Liver (tissue), 9 donors: ENCODE measurements around the gene CRTC2. TPM values are rescaled to one million over a fixed set of nuclear protein-coding genes. Genes with fewer than 3 reads are reported as not detected.

Experiments used
- DNase-seq: peaks from one replicate; pipeline ENCODE4 v3.0.0-alpha.2; 2017; ENCODE audit warnings: low spot score
- H3K27ac ChIP-seq, 2 donors: one replicate each; pipeline ENCODE4 v1.7.0; 2013; ENCODE audit warnings: inconsistent platforms in 2 of 2, low read length in 2 of 2, control low read depth in 1 of 2, low read depth in 1 of 2, mild to moderate bottlenecking in 1 of 2
- H3K27me3 ChIP-seq, 4 donors: one replicate each; pipeline versions ENCODE4 v1.6.1 to v1.7.0; 2013; ENCODE audit warnings: low read length in 3 of 4, inconsistent platforms in 1 of 4, mild to moderate bottlenecking in 1 of 4, moderate library complexity in 1 of 4; ENCODE audit not compliant: control insufficient read depth in 4 of 4, insufficient read depth in 4 of 4
- H3K36me3 ChIP-seq, 4 donors: one replicate each; pipeline versions ENCODE4 v1.6.1 to v1.7.0; 2013; ENCODE audit warnings: low read length in 3 of 4, mild to moderate bottlenecking in 3 of 4, low read depth in 1 of 4, moderate library complexity in 1 of 4; ENCODE audit not compliant: control insufficient read depth in 4 of 4, insufficient read depth in 3 of 4
- H3K4me1 ChIP-seq, 4 donors: one replicate each; pipeline versions ENCODE4 v1.6.1 to v1.7.0; 2013; ENCODE audit warnings: low read length in 3 of 4, mild to moderate bottlenecking in 3 of 4, moderate library complexity in 1 of 4; ENCODE audit not compliant: control insufficient read depth in 4 of 4, insufficient read depth in 4 of 4
- H3K4me3 ChIP-seq, 3 donors: one replicate each; pipeline versions ENCODE4 v1.6.1 to v1.7.0; 2013; ENCODE audit warnings: low read length in 3 of 3, control low read depth in 1 of 3, low read depth in 1 of 3, mild to moderate bottlenecking in 1 of 3
- H3K9ac ChIP-seq, 2 donors: one replicate each; pipeline ENCODE4 v1.7.0; 2013; ENCODE audit warnings: low read length in 2 of 2, mild to moderate bottlenecking in 2 of 2, moderate library complexity in 2 of 2, control low read depth in 1 of 2, low read depth in 1 of 2
- H3K9me3 ChIP-seq, 4 donors: one replicate each; pipeline versions ENCODE4 v1.6.1 to v1.7.0; 2013; ENCODE audit warnings: low read length in 3 of 4; ENCODE audit not compliant: control insufficient read depth in 4 of 4
- ATF3 ChIP-seq: IDR thresholded peaks from 2 replicates; pipeline ENCODE4 v1.6.1; 2016; ENCODE audit warnings: antibody characterized with exemption
- CTCF ChIP-seq: fragments of 150-350 bp; IDR thresholded peaks from 2 replicates; pipeline ENCODE4 v1.5.1; 2017; ENCODE audit warnings: improper control_type of control experiment, low read depth, low read length; ENCODE audit not compliant: missing input control
- EGR1 ChIP-seq, 2 donors: IDR thresholded peaks; 2 replicates each; pipeline ENCODE4 v1.6.1; 2016 to 2018; ENCODE audit warnings: antibody characterized with exemption in 2 of 2, low read depth in 2 of 2
- FOXA1 ChIP-seq: IDR thresholded peaks from 2 replicates; pipeline ENCODE4 v1.6.1; 2016; ENCODE audit warnings: antibody characterized with exemption
- FOXA2 ChIP-seq: IDR thresholded peaks from 2 replicates; pipeline ENCODE4 v1.6.1; 2016; ENCODE audit warnings: antibody characterized with exemption
- GABPA ChIP-seq, 2 donors: IDR thresholded peaks in 1 of 2; conservative IDR thresholded peaks in 1 of 2; 2 replicates each; pipeline ENCODE4 v1.6.1; 2016; ENCODE audit warnings: antibody characterized with exemption in 2 of 2, mild to moderate bottlenecking in 1 of 2, moderate library complexity in 1 of 2
- HNF4A ChIP-seq, 2 donors: conservative IDR thresholded peaks; 2 replicates each; pipeline ENCODE4 v1.6.1; 2016; ENCODE audit warnings: antibody characterized with exemption in 2 of 2, mild to moderate bottlenecking in 2 of 2
- JUND ChIP-seq, 2 donors: IDR thresholded peaks; 2 replicates each; pipeline ENCODE4 v1.6.1; 2016; ENCODE audit warnings: antibody characterized with exemption in 2 of 2
- MAX ChIP-seq: IDR thresholded peaks from 2 replicates; pipeline ENCODE4 v1.6.1; 2016; ENCODE audit warnings: antibody characterized with exemption
- NR2F2 ChIP-seq: IDR thresholded peaks from 2 replicates; pipeline ENCODE4 v1.6.1; 2016; ENCODE audit warnings: antibody characterized with exemption
- RAD21 ChIP-seq, 2 donors: IDR thresholded peaks; 2 replicates each; pipeline ENCODE4 v1.6.1; 2016; ENCODE audit warnings: antibody characterized with exemption in 2 of 2, mild to moderate bottlenecking in 2 of 2
- REST ChIP-seq: IDR thresholded peaks from 2 replicates; pipeline ENCODE4 v1.6.1; 2016; ENCODE audit warnings: antibody characterized with exemption, mild to moderate bottlenecking
- RXRA ChIP-seq, 2 donors: IDR thresholded peaks; 2 replicates each; pipeline ENCODE4 v1.6.1; 2017 to 2018; ENCODE audit warnings: antibody characterized with exemption in 2 of 2, mild to moderate bottlenecking in 1 of 2
- SP1 ChIP-seq: IDR thresholded peaks from 2 replicates; pipeline ENCODE4 v1.6.1; 2018; ENCODE audit warnings: antibody characterized with exemption, mild to moderate bottlenecking
- TAF1 ChIP-seq: conservative IDR thresholded peaks from 2 replicates; pipeline ENCODE4 v1.6.1; 2016; ENCODE audit warnings: antibody characterized with exemption, mild to moderate bottlenecking
- YY1 ChIP-seq: IDR thresholded peaks from 2 replicates; pipeline ENCODE4 v1.6.1; 2016; ENCODE audit warnings: antibody characterized with exemption, mild to moderate bottlenecking
- ZBTB33 ChIP-seq: IDR thresholded peaks from 2 replicates; pipeline ENCODE4 v1.6.1; 2016; ENCODE audit warnings: antibody characterized with exemption
- WGBS: extraction: QIAGEN DNeasy Blood & Tissue Kit; methylation state at CpG from one replicate; pipeline ENCODE4 v1.1.7; 2013; 5-methylcytosine and 5-hydroxymethylcytosine counted together
- polyA plus RNA-seq, 2 donors: library from polyadenylated mRNA; stranded (reverse) in 1 of 2; unstranded in 1 of 2; fragments of 200-250 nt in 1 of 2; fragments of >200 nt in 1 of 2; fragmentation: Nextera tagmentation in 1 of 2; extraction: Ambion mirVana in 1 of 2; gene quantifications; one replicate each; pipeline versions ENCODE4 v1.2.1 to v1.2.3, GENCODE V29; 2013 to 2015
- total RNA-seq, 2 donors: library from RNA; depleted of rRNA; stranded (reverse); fragments of >200 nt; gene quantifications; one replicate each; pipeline ENCODE4 v1.2.3, GENCODE V29; 2014
- donor health status: healthy.
- donor health status: healthy.
- donor health status: healthy.
- donor health status: healthy.
- donor health status: healthy.

The CRTC2 gene
- total and polyA plus RNA-seq, 4 donors: 4.9 to 14.9 (median 8.2) TPM

GRCh38 chr1:153991151-153991630 lies 32.8 kb upstream of the CRTC2 start:
- TF ChIP-seq ATF3: no peak
- TF ChIP-seq SP1: no peak
- no peak for TF ChIP-seq EGR1 (IDR thresholded peaks at IDR 0.05; ENCODE audit: low read depth in 2 of 2)
- TF ChIP-seq ZBTB33: no peak
- TF ChIP-seq REST: no peak
- no peak for TF ChIP-seq MAX
- no peak for TF ChIP-seq FOXA1
- no peak for TF ChIP-seq CTCF
- TF ChIP-seq GABPA (IDR thresholded peaks at IDR 0.05 in 1 of 2, conservative IDR thresholded peaks at IDR 0.05 in 1 of 2): no peak
- TF ChIP-seq FOXA2: no peak
- TF ChIP-seq RXRA (IDR thresholded peaks at IDR 0.05): no peak
- TF ChIP-seq NR2F2: no peak
- no peak for TF ChIP-seq JUND (IDR thresholded peaks at IDR 0.05)
- TF ChIP-seq HNF4A (conservative IDR thresholded peaks at IDR 0.05): no peak
- TF ChIP-seq RAD21 (IDR thresholded peaks at IDR 0.05): no peak
- TF ChIP-seq TAF1: no peak
- no peak for TF ChIP-seq YY1
- Histone ChIP-seq H3K9me3 (no peaks in the 10 kb centered on the region), H3K4me1 (peaks cover 2 to 22% (median 19%) of the 10 kb centered on the region in 4 donors), H3K27ac (peak overlapping the region; percentile 79 to 88), H3K9ac (peak overlapping the region; percentile 87 to 95), H3K27me3 (no peaks in the 10 kb centered on the region), H3K4me3 (peak overlapping the region; percentile 58 to 100 (median 88)), H3K36me3 (peaks cover 2 to 25% (median 19%) of the 10 kb centered on the region in 4 donors)
- whole genome bisulfite sequencing: 9% methylated on average over 9 of the region's 9 CpGs
- no peak for DNase-seq
